ENCODE measurements around the gene RBMS3. TPM values are rescaled to one million over a fixed set of nuclear protein-coding genes. Genes with fewer than 3 reads are reported as not detected.

The RBMS3 gene
- total RNA-seq, 1 experiment from 2014 or later, result 0.42 TPM

DNA sequence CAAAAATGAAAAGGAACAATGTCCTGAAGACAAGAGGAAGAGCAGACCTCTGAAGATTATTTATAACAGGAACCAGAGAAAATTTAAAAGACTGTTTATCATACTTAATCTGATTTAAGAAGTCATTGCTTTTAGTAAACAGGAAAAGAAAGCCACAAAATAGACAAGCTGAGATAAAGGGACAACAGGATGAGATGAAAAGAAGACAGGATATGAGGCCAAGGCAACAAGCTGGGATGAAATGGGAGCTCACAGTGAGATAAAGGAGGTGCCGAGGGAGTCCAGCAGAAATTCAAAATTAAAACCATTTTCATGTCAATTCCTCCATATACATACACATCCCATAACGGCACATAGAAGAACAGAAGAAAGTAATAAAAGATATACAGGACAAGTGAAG lies 277.0 kb downstream of the RBMS3 start (continued):
- TF ChIP-seq, protein P1, sequence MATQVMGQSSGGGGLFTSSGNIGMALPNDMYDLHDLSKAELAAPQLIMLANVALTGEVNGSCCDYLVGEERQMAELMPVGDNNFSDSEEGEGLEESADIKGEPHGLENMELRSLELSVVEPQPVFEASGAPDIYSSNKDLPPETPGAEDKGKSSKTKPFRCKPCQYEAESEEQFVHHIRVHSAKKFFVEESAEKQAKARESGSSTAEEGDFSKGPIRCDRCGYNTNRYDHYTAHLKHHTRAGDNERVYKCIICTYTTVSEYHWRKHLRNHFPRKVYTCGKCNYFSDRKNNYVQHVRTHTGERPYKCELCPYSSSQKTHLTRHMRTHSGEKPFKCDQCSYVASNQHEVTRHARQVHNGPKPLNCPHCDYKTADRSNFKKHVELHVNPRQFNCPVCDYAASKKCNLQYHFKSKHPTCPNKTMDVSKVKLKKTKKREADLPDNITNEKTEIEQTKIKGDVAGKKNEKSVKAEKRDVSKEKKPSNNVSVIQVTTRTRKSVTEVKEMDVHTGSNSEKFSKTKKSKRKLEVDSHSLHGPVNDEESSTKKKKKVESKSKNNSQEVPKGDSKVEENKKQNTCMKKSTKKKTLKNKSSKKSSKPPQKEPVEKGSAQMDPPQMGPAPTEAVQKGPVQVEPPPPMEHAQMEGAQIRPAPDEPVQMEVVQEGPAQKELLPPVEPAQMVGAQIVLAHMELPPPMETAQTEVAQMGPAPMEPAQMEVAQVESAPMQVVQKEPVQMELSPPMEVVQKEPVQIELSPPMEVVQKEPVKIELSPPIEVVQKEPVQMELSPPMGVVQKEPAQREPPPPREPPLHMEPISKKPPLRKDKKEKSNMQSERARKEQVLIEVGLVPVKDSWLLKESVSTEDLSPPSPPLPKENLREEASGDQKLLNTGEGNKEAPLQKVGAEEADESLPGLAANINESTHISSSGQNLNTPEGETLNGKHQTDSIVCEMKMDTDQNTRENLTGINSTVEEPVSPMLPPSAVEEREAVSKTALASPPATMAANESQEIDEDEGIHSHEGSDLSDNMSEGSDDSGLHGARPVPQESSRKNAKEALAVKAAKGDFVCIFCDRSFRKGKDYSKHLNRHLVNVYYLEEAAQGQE (IDR thresholded peaks at IDR 0.05; ENCODE audit: low read depth), result no peak
- TF ChIP-seq ELF1 (IDR thresholded peaks at IDR 0.05; ENCODE audit: borderline replicate concordance, low read depth) (no peak), POLR2AphosphoS5 (IDR thresholded peaks at IDR 0.05; ENCODE audit: low read depth, low read length) (no peak), SIN3A (IDR thresholded peaks at IDR 0.05; ENCODE audit: low read depth) (no peak), CBX3 (IDR thresholded peaks at IDR 0.05; ENCODE audit: low read depth) (no peak), CEBPB (IDR thresholded peaks at IDR 0.05; ENCODE audit: low read depth) (no peak), ZFX (IDR thresholded peaks at IDR 0.05) (no peak)

DNA sequence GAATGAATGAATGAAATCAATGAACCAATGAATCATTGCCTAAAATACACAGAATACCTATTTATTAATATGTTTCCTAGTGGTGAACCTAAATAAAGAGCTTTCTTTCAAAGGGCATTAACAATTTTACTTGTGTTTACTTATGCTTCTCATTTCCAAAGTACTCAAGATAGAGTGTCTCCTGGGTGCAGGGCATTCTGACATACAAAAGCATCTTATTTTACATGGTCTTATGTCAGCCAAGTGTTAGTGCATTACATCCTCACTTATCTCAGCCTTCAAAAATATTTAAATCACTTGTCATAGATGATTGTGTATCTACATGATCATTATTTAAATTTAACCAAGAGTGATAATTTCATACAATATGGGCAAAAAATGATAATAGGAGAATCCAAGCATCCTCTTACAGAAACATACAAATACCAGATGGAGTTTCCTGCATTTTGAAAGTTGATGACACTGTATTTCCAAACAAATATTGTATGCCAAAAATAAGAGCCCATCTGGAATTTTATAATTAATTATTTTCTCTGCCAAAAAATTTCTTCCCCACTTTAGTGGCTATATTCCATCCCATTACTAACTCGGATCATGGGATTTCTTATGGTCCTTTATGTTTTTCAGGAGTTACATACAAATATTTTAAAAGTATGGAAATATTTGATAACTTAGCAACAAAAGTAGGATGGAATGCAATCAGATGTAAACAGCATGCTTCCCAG lies 279.0 kb downstream of the RBMS3 start:
- ChIA-PET RAD21 (ENCODE audit: low non-redundant PET in 1 of 2, low total read pairs in 2 of 2, uncharacterized antibody in 2 of 2, unreplicated experiment in 2 of 2) (no interaction called here), CTCF (no interaction called here), POLR2A (no interaction called here)
- TF ChIP-seq, protein P2, sequence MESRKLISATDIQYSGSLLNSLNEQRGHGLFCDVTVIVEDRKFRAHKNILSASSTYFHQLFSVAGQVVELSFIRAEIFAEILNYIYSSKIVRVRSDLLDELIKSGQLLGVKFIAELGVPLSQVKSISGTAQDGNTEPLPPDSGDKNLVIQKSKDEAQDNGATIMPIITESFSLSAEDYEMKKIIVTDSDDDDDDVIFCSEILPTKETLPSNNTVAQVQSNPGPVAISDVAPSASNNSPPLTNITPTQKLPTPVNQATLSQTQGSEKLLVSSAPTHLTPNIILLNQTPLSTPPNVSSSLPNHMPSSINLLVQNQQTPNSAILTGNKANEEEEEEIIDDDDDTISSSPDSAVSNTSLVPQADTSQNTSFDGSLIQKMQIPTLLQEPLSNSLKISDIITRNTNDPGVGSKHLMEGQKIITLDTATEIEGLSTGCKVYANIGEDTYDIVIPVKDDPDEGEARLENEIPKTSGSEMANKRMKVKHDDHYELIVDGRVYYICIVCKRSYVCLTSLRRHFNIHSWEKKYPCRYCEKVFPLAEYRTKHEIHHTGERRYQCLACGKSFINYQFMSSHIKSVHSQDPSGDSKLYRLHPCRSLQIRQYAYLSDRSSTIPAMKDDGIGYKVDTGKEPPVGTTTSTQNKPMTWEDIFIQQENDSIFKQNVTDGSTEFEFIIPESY (IDR thresholded peaks at IDR 0.05; ENCODE audit: extremely low read depth, insufficient replicate concordance, low read length), result no peak
- TF ChIP-seq TCF7L2 (IDR thresholded peaks at IDR 0.05; ENCODE audit: borderline replicate concordance, extremely low read depth, insufficient read depth, insufficient read length) (no peak), SRF (IDR thresholded peaks at IDR 0.05; ENCODE audit: low read depth) (no peak), CEBPB (IDR thresholded peaks at IDR 0.05; ENCODE audit: low read depth) (no peak), EZH2 (IDR thresholded peaks at IDR 0.05) (no peak), POLR2A (IDR thresholded peaks at IDR 0.05; ENCODE audit: borderline replicate concordance, extremely low read depth, insufficient read depth, insufficient read length) (no peak), ELF1 (IDR thresholded peaks at IDR 0.05; ENCODE audit: borderline replicate concordance, low read depth) (no peak)
- TF ChIP-seq, protein P3, sequence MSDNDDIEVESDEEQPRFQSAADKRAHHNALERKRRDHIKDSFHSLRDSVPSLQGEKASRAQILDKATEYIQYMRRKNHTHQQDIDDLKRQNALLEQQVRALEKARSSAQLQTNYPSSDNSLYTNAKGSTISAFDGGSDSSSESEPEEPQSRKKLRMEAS (IDR thresholded peaks at IDR 0.05), result no peak
- H4K20me1 ChIP-seq (ENCODE audit: insufficient read depth), result no peaks in the 10 kb centered on the region
- no peak overlapping the region for H2AFZ ChIP-seq (ENCODE audit: low read depth, low read length, poor library complexity, severe bottlenecking)
- no peak overlapping the region for H3K4me2 ChIP-seq (ENCODE audit: low read length)
- BruUV-seq (replicated peaks), result no TSS peak
- ATAC-seq (no peak), DNase-seq (ENCODE audit: low read depth, low spot score) (no peak)
- H3K9ac ChIP-seq (ENCODE audit: low read length), result no peak overlapping the region
- no peaks in the 10 kb centered on the region for H3K9me2 ChIP-seq (ENCODE audit: insufficient read depth)
- no peaks in the 10 kb centered on the region for H3K9me3 ChIP-seq (ENCODE audit: control insufficient read depth in 1 of 2, insufficient read depth in 1 of 2, low read depth in 1 of 2, low read length in 2 of 2)
- H3K36me3 ChIP-seq (ENCODE audit: control insufficient read depth in 1 of 2, insufficient read depth in 2 of 2, low read length in 2 of 2), result no peaks in the 10 kb centered on the region
- H3K79me2 ChIP-seq (ENCODE audit: insufficient read depth, low read length), result no peaks in the 10 kb centered on the region
- H3K27ac ChIP-seq (ENCODE audit: low read depth, low read length), result no peak overlapping the region
- H3K4me1 ChIP-seq (ENCODE audit: control insufficient read depth in 1 of 2, insufficient read depth in 2 of 2, low read length in 2 of 2), result no peaks in the 10 kb centered on the region
- no peak overlapping the region for H3K4me3 ChIP-seq (replicated peaks in 1 of 2; ENCODE audit: low read depth in 1 of 2, low read length in 2 of 2)
- no peaks in the 10 kb centered on the region for H3K27me3 ChIP-seq (ENCODE audit: insufficient read depth, low read length)
- intact Hi-C loops (cut with micrococcal nuclease), result no loop called here

Data from HCT116 (cell line).